GM19455 (cell line): ENCODE data around the gene NUMA1.

Experiments
- ATAC-seq: cut with Tn5 transposase; IDR thresholded peaks from one replicate; pipeline ENCODE4 v1.9.1; 2021; ENCODE audit not compliant: unreplicated experiment

The NUMA1 gene

DNA sequence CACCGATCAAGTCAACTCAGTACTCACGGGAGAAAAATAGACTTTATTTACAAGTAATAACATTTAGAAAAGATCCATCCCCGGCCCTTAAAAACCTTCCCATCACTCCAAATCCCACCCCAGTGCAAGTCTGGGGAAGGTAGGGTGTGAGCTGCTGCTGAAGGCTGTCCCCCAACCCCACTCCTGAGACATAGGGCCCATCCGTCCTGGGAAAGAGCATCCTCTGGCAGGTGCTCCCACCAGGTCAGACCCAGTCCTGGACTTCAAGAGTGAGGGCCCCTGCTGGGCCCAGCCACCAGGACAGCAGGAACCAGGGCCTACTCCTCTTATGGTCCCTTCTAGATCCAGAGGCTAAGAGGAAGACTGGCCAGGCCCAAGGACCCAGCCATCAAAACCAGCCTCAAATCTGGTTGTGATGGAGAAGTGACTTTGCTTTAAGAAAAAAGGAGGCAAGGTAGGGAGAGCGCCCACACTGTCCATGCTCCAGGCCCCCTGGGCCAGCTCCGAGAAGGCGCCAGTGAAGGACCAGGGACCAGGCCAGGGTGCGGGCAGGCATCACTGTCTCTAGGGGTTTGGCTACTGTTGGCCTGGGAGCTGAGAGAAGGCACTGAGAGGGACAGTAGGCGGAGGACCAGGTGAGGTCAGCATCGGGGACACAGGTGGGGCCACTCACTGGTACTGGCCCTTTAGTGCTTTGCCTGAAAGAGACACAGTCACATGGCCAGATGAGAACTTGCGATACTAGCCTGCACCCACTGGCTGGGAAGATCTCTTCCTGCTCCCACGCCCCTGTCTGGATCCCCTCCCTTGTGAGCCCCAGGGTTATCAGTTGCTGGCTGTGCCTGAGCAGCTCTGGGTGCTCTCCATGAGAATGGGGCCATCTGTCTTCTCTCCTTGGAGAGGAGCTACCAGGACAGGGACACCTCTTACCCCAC, 77.2 kb downstream of the NUMA1 start:
- ATAC-seq, result no peak

DNA sequence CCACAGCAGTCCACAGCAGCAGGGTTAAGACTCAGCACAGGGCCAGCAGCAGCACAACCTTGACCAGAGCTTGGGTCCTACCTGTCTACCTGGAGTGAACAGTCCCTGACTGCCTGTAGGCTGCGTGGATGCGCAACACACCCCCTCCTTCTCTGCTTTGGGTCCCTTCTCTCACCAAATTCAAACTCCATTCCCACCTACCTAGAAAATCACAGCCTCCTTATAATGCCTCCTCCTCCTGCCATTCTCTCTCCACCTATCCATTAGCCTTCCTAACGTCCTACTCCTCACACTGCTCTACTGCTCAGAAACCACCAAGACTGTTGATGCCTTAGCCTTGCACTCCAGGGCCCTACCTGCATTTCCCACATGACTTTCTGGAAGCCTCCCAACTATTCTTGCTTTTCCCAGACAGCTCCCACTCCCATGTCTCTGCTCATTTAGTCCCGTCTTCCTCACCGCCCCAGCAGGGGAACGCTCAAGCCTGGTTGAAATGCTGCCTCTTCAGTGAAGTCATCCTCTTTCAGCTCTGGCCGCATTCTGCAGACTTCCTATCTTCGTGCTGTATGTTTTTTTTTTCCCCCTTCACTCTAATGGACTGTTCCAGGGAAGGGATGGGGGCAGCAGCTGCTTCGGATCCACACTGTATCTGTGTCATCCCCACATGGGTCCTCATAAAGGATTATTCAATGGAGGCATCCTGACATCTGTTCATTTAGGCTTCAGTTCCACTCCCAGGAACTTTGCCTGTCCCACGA, 78.3 kb downstream of the NUMA1 start:
- no peak for ATAC-seq

DNA sequence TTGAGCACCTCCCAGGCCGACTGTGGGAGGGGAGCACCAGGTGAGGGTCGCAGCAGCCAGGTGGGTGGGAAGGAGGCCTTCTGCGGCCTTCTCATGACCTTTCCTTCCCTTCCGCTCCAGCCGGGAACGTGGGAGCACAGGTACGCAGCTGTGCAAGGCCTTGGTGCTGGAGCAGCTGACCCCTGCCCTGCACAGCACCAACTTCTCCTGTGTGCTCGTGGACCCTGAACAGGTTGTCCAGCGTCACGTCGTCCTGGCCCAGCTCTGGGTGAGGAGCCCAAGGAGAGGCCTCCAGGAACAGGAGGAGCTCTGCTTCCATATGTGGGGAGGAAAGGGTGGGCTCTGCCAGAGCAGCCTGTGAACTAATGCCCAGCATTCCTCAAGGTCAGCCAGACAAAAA, 79.1 kb downstream of the NUMA1 start:
- ATAC-seq, result no peak

DNA sequence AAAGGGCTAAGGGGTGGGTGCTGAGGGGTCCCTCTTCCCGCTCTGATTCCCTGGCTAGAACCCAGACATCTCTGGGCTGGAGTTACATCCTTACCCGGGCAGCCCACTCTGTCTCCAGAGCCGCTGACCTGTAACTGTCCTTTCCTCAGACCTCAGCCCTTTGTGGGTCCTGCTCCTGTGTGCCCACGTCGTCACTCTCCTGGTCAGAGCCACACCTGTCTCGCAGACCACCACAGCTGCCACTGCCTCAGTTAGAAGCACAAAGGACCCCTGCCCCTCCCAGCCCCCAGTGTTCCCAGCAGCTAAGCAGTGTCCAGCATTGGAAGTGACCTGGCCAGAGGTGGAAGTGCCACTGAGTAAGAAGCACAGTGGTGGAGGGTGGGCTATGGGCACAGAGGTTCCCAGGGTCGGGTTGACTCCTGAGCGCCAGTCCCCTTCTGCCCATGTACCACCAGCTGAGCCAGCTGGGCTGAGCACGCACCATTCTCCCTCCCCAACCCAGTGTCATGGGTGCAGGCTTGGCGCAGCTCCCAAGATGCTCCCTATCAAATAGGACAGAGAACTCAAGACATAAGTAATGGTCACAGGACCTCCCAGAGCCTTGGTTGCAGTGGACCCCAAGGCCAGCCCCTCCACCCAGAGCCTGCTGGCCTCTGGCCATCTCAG, 80.0 kb downstream of the NUMA1 start:
- no peak for ATAC-seq

DNA sequence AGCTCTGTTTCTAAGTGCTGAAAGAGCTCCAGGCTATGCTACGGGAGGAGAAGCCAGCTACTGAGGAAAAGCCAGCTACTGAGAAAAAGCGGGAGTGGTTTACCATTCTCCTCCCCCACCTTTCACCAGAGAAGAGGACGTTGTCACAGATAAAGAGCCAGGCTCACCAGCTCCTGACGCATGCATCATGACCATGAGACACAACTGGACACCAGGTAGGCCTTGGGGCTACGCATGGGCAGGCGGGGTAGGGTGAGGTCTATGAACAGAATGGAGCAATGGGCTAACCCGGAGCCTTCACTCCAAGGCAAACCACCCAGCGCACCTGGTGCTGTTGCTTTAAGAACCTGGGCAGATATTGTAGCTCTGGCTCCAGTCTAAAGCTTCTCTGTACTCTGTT, 80.5 kb downstream of the NUMA1 start:
- no peak for ATAC-seq

DNA sequence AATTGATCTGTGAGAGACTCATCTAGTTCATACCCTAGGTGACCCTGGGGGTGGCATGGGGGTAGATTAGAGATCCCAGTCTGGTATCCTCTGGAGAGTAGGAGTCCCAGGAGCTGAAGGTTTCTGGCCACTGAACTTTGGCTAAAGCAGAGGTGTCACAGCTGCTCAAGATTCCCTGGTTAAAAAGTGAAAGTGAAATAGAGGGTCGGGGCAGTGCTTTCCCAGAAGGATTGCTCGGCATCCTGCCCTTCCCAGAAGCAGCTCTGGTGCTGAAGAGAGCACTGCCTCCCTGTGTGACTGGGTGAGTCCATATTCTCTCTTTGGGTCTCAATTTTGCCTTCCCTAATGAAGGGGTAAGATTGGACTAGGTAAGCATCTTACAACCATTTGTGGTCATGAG, 81.0 kb downstream of the NUMA1 start:
- ATAC-seq, result no peak

DNA sequence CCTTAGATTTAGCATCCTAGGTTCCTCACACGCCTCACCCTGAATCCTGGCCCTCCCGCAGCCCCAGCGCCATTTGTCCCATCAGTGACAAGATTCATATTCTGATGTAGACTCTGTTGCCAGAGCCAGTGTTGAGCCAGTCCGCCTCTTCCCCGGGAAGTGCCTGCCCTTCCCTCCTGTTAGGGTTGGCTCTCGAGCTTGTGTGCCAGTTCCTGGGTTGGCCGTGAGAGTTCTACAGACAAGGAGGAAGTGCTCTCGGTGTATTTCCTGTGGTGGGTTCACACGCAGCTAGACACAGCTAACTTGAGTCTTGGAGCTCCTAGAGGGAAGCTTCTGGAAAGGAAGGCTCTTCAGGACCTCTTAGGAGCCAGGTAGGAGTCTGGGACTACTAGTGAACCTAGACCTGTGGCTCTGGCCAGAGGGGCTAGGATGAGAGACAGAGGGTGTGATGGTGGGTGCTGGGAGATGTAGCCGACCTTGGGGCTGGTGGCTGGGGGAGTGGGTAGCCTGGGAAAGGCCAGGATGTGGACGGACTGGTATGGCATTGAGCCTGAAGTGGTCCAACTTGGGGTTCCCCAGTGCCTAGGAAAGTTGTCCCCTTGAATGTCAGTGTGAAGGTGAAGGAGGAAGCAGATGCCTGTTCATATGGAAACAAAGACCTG, 81.6 kb downstream of the NUMA1 start, which contains the start of gene IL18BP:
IL18BP (plus strand) TSS at position 261 of the 662 bp plus-strand sequence. CDS start 1,076 bp downstream, outside the sequence.
- peak; percentile 53 for ATAC-seq

DNA sequence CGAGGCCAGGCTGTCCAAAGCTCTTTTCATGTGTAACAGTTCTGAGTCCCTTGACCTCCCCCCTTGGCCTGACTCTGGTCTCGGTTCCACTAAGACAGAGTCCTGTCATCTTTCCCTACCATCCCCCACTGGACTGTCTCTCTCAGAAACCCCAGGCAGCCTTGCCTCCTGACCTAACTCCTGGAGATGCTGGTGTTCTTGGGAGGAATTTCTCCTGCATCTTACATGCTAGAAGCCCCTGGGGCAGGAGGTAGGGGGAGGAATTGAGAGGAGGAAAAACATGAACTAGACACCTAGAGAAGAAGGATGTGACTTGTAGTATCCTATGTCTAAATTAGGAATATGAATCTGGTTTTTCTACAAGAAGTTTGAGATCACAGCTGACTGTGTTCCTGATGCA, 82.3 kb downstream of the NUMA1 start:
- no peak for ATAC-seq

DNA sequence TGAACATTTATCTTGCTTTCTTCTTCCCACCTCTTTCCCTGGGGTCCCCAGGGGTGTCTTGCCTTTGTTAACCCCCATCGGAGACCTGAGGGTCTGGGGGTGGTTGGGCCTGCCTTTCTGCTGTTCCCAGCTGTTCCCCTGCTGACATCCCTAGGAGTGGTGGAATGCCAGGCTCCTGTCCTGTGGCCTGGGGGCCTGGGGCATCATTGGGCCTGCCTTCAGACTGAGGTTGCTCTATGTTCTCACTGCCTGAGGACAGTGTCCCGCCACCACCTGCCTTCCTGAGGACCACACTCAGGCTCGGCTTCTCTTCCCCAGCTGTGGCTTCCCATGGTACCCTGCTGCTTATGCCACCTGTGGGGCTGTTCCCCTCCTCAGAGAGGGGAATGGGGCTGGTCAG, 82.7 kb downstream of the NUMA1 start:
- no peak for ATAC-seq

DNA sequence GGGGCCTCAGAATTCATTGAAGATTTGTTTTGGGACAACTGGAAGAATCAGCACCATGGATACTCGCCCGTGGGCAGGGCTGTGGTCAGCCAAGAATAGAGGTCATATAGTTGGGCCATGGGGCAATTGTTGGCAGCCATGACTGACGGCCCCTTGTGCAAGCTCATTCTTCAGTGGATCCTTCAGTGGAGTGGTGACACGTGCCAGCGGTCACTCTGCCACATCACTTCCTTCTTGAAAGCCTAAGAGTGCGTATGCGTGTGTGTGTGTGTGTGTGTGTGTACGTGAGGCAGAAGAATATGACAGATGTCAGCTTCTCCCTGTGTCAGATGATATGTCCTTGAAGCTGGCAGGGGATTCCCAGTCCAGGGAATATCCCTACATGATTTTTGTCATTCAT, 83.4 kb downstream of the NUMA1 start:
- ATAC-seq, result no peak

DNA sequence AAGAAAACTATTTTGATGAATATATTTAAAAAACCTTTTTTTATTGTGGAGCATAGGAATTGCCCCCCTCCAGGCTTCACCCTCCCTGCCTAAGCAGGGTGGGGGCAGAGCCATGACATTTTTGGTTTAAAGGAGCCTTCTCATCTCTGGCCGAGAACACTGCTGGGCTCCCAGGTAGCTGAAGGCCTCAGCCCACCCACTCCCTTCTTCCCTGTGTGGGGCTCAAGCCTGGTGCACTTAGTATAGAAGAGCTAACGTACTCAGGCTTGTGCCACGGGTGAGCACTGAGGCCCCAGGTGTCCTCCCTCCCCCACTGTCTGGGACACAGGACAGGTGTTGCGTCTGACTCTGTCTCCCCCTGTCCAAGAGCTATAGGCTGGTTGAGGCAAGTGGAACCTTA, 83.8 kb downstream of the NUMA1 start:
- ATAC-seq, result no peak

DNA sequence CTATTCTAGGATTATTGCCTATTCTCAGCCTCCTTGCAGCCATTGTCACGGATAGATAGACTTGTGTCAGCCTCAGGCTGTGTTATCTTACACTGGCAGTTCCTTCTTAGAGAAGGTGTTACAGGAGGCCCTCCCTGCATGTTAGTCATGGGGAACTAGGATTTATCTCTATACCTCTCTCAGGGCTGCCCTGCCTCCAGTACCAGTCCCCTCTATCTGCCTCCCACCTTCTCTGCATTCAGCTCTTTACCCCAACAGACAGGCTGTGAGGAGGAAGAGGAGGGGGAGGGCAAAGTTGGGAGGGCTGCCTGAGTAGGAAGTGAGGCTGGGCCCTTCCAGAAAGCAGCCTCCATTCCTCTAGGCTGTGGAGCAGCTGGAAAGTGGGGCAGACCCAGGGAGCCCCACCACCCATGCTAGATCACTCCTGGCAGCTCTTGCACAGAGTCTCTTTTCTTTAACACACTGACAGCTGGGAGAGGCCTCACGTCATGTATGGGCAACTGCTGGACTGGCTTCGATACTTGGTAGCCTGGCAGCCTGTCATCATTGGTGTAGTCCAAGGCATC, 84.5 kb downstream of the NUMA1 start:
- ATAC-seq, result no peak

DNA sequence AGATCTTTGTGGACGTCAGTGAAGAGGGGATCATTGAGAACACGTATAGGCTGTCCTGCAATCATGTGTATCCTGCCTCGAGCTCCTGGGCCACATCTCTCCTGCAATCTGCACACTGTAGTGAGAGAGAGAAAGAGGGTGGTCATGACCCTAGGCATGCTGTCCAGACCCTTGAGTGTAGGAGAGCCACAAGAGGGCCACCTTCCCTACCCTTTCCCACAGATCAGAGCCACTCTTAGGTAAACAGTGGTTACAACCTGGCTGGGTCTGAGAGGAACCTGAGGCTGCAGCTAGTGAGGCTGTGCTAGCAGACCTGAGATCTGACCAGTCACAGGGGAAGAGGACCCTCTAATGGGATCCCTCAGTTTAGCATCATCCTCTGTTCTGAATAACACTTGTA, 85.6 kb downstream of the NUMA1 start:
- ATAC-seq, result no peak

DNA sequence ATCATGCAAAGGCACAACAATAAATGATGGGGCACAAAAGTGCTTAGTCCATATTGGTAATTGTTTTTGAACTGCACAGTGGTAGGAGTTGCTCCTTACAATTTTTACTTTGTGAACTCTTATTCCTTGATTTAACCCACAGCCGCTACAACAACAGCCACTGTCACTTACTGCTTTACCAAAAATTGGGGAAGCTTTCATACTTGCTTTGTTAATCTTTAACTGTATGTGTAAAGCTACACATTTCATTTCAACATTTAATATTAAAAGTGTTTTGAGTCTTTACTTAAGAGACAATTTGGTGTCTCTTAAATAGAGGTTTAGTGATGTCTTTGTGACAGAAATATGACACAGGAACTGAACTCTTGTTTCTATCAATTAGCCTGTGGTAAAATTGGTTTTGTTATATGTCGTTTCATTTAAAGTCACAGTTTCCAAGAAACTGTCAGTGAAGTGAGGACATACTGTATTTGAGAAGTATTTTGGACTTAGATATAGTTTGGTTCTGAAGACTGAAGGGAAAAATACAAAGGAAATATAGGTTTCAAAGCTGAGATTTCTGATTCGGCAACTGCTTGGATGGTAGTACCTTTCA, 88.1 kb downstream of the NUMA1 start:
- no peak for ATAC-seq

DNA sequence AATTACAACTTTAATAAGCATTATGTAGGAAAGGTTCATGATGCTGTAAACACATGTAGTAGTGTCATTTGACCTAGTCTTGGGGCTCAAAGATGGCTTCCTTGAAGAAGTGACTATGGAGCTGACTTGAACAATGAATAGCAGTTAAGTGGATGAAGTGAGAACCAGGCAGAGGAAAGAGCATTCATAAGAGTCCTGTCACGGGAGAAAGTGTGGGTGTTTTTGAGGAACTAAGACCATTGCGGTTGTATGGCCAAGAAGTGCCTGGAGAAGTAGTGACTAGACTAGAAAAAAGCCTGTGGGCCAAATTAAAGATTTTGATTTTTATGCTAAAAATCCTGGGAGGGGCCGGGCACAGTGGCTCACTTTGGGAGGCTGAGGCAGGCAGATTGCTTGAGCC, 88.8 kb downstream of the NUMA1 start:
- ATAC-seq, result no peak

DNA sequence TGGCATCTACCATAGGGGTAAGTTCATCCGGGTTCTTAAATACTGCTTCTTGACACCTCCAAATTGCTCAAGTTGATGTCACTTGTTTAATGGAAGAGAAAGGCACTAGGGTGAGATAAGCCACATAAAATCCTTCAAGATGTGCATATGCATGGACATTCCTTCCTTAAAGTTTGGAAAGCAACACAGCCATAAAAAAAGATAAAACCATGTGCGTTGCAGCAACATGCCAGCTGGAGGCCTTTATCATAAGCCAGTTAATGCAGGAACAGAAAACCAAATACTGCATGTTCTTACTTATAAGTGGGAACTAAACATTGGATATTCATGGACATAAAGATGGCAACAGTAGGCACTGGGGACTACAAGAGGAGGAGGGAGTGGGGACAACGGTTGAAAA, 89.6 kb downstream of the NUMA1 start:
- no peak for ATAC-seq

DNA sequence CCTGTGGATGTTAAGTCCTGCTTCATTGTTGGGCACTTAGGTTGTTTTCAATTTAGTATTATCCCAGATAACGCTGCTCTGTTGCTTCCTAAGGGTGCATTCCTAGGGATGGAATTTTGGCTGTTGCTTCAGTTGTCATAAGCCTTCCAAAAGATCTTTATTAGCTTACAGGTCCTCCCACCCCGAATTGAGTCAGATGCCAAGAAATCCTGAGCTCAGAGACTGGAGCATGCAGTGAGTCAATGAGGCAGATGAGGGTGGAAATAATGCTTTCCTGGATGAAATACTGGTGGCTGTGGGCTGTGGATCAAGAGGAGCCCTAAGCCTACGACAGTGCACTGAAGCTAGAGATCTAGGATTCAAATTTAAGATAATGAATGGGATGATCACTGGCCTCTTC, 92.3 kb downstream of the NUMA1 start:
- ATAC-seq, result no peak

DNA sequence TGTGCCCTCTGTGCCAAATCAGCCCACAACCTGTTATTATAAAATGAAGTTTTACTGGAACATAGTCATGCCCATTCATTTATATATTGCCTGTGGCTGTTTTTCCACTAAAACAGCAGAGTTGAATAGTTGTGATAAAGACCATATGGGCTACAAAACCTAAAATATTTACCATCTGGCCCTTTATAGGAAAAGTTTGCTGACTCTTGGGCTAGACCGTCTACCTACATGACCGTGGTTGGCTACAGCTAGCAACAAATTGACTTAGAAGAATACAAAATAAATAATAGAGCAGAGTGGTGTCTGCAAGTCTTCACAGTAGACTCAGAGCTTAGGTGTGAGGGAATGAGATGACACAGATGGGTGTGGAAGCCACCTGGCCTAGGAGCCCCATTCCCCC, 92.8 kb downstream of the NUMA1 start:
- ATAC-seq, result no peak

DNA sequence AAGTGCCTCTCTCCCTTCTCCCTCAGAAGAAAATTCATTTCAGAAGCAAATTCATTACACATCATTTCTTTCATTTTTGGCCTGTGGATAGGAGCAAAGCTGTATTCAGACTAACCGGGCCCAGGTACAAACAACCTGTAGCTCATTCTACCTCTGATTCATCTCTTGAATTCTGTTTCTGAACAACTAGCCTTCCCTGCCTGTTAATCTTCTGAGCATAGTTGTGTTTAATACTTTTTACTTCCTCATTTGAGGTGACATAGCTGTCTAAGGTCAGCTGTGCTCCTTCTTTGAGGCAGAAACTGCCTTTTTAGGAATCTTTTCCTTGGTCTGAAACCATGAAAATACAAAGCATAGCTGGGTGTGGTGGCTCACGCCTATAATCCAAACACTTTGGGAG, 94.2 kb downstream of the NUMA1 start:
- ATAC-seq, result no peak

DNA sequence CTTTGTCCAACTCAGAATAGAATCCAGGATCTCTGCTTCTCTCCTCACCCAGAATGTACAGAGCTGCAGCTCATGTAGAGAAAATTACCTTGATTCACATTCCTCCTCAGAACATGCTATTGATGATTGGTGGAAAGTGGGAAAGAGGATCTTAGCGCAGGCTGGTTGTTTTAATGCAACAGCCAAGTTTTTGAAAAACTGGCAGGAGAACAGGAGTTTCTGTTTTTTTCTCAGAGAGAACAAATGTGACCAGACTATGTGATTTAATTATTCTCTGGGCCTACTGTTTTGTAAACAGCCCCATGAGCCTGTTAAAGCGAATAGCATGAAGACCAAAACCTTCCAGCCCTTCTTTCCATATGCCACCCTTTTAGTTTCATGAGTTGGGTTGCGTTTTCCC, 100.7 kb downstream of the NUMA1 start:
- no peak for ATAC-seq
